ENCODE data around the gene TNNT2. TPM values are rescaled to one million over a fixed set of nuclear protein-coding genes. Genes with fewer than 3 reads are reported as not detected.

The TNNT2 gene
- polyA plus RNA-seq, 4 donors = 0.78 to 86.7 (median 12.6) TPM

DNA sequence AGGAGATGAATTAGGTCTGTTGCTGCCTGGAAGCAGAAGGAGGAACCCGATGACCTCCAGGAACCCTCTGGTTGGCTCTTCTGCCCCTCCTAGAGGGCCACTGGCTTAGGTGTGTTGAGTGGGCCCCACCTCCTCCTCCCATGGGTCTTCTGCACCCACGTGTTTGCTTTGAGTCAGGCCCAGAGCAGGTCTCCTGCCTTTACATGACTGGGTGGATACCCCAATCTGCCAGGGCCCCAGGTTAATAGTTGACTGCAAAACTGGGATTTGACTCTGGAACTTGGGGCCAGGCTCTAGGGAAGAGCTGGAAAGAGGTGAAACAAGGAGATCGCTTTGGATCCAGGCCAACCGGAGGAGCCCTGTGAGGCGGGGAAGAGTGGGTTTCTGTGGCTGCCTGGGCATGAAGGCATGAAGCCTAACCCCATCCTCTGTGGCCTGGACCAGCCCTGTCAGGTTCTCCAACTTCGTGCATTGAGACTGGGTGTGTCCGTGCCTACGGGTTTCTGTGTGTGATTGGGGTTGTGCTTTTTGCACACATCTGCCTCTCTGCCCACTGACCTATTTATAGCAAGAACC lies 29.4 kb upstream of the TNNT2 start:
- H3K9me3 ChIP-seq (ENCODE audit: control insufficient read depth in 2 of 2, insufficient read depth in 1 of 2, low read depth in 1 of 2, low read length in 1 of 2) = no peaks in the 10 kb centered on the region
- H3K27ac ChIP-seq (ENCODE audit: low read depth in 1 of 3, low read length in 2 of 3) = peak overlapping the region; percentile 62 to 98 (median 77)
- peaks cover 2 to 53% (median 5%) of the 10 kb centered on the region in 3 donors for H3K4me1 ChIP-seq (ENCODE audit: control insufficient read depth in 3 of 3, insufficient read depth in 2 of 3, low read depth in 1 of 3, low read length in 2 of 3)
- FAIRE-seq = no peak
- no peak overlapping the region for H3K4me3 ChIP-seq (ENCODE audit: low read depth in 1 of 3, low read length in 3 of 3)
- DNase-seq = peak; percentile 82 to 91
- 10 to 60% (median 47%) methylated on average over 8 of the region's 8 CpGs for whole genome bisulfite sequencing, 3 donors
- no peaks in the 10 kb centered on the region for H3K27me3 ChIP-seq (ENCODE audit: control insufficient read depth in 3 of 3, insufficient read depth in 3 of 3, low read length in 3 of 3)
- peaks cover 0 to 40% (median 0%) of the 10 kb centered on the region in 3 donors for H3K36me3 ChIP-seq (ENCODE audit: control insufficient read depth in 3 of 3, insufficient read depth in 2 of 3, low read depth in 1 of 3, low read length in 3 of 3)

DNA sequence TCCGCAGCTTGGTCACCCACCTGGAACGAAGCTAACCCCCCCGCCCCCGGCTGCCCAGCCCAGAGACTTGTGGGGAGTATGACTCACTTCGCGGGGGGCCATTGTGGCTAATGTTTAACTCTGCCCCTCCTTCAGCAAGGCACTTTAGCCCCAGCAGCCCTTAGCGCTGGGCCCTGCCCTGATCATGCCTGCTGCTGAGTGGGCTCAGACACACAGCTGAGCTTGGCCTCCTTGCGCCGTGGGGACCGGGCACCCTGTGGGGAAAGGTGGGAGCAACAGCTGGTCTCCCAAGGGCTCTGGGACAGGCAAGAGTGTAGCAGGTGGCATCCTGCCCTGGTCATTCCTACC lies 28.0 kb upstream of the TNNT2 start:
- H3K27me3 ChIP-seq (ENCODE audit: control insufficient read depth in 3 of 3, insufficient read depth in 3 of 3, low read length in 3 of 3) = no peaks in the 10 kb centered on the region
- WGBS, 3 donors = 19 to 53% (median 40%) methylated on average over 10 of the region's 10 CpGs
- no peak overlapping the region for H3K4me3 ChIP-seq (ENCODE audit: low read depth in 1 of 3, low read length in 3 of 3)
- H3K4me1 ChIP-seq (ENCODE audit: control insufficient read depth in 3 of 3, insufficient read depth in 2 of 3, low read depth in 1 of 3, low read length in 2 of 3) = peaks cover 5 to 68% (median 5%) of the 10 kb centered on the region in 3 donors
- peak overlapping the region; percentile 91 to 98 (median 96) for H3K27ac ChIP-seq (ENCODE audit: low read depth in 1 of 3, low read length in 2 of 3)
- H3K9me3 ChIP-seq (ENCODE audit: control insufficient read depth in 2 of 2, insufficient read depth in 1 of 2, low read depth in 1 of 2, low read length in 1 of 2) = no peaks in the 10 kb centered on the region
- peaks cover 0 to 38% (median 0%) of the 10 kb centered on the region in 3 donors for H3K36me3 ChIP-seq (ENCODE audit: control insufficient read depth in 3 of 3, insufficient read depth in 2 of 3, low read depth in 1 of 3, low read length in 3 of 3)
- FAIRE-seq = no peak
- DNase-seq = peak; percentile 96

DNA sequence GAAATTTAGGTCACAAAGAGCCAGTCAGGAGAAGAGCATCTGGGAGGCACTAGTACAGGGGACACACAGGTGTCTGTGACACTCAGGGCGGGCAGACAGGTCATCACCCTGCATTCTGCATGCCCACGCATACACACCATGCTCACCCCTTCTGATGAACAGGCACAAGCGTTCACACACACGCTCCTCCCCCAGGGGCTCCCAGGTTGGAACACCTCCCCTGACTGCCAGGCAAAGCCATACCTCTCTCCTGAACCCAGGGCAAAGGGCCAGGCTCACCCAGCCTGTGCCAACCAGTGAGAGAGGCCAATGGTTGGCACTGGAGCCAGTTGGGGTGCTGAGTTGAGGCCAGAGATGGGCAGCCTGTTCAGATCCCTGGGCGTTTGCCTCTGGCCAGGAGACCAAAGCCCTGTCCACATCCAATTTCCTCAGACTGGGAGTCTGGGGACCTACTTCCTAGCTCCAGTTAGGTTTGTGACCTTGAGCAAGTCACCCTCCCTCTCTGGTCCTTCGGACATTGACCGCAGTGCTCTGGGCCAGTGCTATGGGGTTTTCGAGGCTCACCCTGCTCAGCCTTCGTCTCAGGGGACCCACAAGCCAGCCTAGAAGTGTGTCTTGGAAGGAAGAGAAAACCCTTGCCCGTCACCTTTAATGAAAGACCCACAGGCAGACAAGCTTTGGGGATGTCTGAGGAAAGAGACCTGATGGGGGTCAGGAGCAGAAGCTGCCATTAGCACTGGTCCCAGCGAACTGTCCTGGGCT lies 27.4 kb upstream of the TNNT2 start:
- no peak for FAIRE-seq

DNA sequence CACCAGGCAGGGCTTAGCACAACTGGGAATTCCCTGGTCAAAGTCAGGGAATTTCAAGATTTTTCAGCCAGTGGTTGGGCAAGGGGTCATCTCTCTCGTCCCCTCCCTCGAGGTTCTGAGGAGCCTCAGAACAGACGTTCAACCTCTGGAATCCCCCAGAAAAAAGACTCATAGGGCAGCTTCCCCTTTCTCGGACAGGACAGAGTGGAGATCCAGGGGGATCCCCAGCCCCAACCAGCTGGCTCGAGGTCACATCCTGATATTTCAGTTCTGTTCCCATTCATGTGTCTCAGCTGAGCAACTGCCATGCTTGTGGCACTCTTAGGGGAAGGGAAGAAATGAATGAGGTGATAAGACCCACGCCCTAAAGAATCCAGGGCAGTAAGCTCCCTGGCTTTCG lies 26.6 kb upstream of the TNNT2 start:
- Histone ChIP-seq H3K27me3 (ENCODE audit: control insufficient read depth in 3 of 3, insufficient read depth in 3 of 3, low read length in 3 of 3) (peaks cover 0 to 5% (median 5%) of the 10 kb centered on the region in 3 donors), H3K4me3 (ENCODE audit: low read depth in 1 of 3, low read length in 3 of 3) (peak overlapping the region in 1 of 3 donors; percentile 2), H3K9me3 (ENCODE audit: control insufficient read depth in 2 of 2, insufficient read depth in 1 of 2, low read depth in 1 of 2, low read length in 1 of 2) (no peaks in the 10 kb centered on the region), H3K27ac (ENCODE audit: low read depth in 1 of 3, low read length in 2 of 3) (peak overlapping the region; percentile 72 to 98 (median 96)), H3K4me1 (ENCODE audit: control insufficient read depth in 3 of 3, insufficient read depth in 2 of 3, low read depth in 1 of 3, low read length in 2 of 3) (peaks cover 5 to 72% (median 5%) of the 10 kb centered on the region in 3 donors), H3K36me3 (ENCODE audit: control insufficient read depth in 3 of 3, insufficient read depth in 2 of 3, low read depth in 1 of 3, low read length in 3 of 3) (peaks cover 0 to 26% (median 0%) of the 10 kb centered on the region in 3 donors)
- 24 to 37% (median 25%) methylated on average over 7 of the region's 7 CpGs for WGBS, 3 donors
- FAIRE-seq = no peak
- DNase-seq = peak; percentile 43 to 47

More for the DNA sequence above, 27.4 kb upstream of the TNNT2 start:
- Histone ChIP-seq H3K36me3 (ENCODE audit: control insufficient read depth in 3 of 3, insufficient read depth in 2 of 3, low read depth in 1 of 3, low read length in 3 of 3) (peaks cover 0 to 32% (median 0%) of the 10 kb centered on the region in 3 donors), H3K9me3 (ENCODE audit: control insufficient read depth in 2 of 2, insufficient read depth in 1 of 2, low read depth in 1 of 2, low read length in 1 of 2) (no peaks in the 10 kb centered on the region), H3K4me3 (ENCODE audit: low read depth in 1 of 3, low read length in 3 of 3) (peak overlapping the region in 1 of 3 donors; percentile 20), H3K27me3 (ENCODE audit: control insufficient read depth in 3 of 3, insufficient read depth in 3 of 3, low read length in 3 of 3) (peaks cover 0 to 3% (median 0%) of the 10 kb centered on the region in 3 donors), H3K4me1 (ENCODE audit: control insufficient read depth in 3 of 3, insufficient read depth in 2 of 3, low read depth in 1 of 3, low read length in 2 of 3) (peaks cover 5 to 72% (median 5%) of the 10 kb centered on the region in 3 donors), H3K27ac (ENCODE audit: low read depth in 1 of 3, low read length in 2 of 3) (peak overlapping the region; percentile 91 to 98 (median 96))
- peak; percentile 54 to 93 for DNase-seq
- 13 to 67% (median 27%) methylated on average over 11 of the region's 11 CpGs for WGBS, 3 donors

DNA sequence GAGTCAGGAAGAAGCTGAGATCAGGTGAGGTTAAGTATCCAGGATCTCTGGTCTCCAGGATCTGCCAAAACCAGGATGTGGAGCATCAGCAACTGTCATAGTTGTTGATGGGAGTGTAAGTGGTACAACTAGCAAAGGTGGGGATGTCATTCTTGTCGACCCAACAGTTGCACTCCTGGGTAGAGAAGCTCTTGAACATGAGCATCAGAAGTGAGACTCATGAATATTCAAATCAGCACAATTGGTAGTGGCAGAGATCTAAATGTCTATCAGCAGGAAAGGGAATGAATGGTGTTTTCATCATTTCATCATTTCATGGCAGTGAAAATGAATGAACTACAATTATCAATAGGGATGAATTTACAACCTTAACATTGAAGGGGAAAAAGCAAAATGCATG lies 25.9 kb upstream of the TNNT2 start:
- no peak for DNase-seq
- Histone ChIP-seq H3K27me3 (ENCODE audit: control insufficient read depth in 3 of 3, insufficient read depth in 3 of 3, low read length in 3 of 3) (peaks cover 0 to 5% (median 5%) of the 10 kb centered on the region in 3 donors), H3K36me3 (ENCODE audit: control insufficient read depth in 3 of 3, insufficient read depth in 2 of 3, low read depth in 1 of 3, low read length in 3 of 3) (peaks cover 0 to 21% (median 0%) of the 10 kb centered on the region in 3 donors), H3K4me1 (ENCODE audit: control insufficient read depth in 3 of 3, insufficient read depth in 2 of 3, low read depth in 1 of 3, low read length in 2 of 3) (peaks cover 5 to 72% (median 5%) of the 10 kb centered on the region in 3 donors), H3K9me3 (ENCODE audit: control insufficient read depth in 2 of 2, insufficient read depth in 1 of 2, low read depth in 1 of 2, low read length in 1 of 2) (no peaks in the 10 kb centered on the region), H3K4me3 (ENCODE audit: low read depth in 1 of 3, low read length in 3 of 3) (no peak overlapping the region), H3K27ac (ENCODE audit: low read depth in 1 of 3, low read length in 2 of 3) (peak overlapping the region in 1 of 3 donors; percentile 98)
- FAIRE-seq = no peak
- WGBS, 3 donors = 52 to 81% (median 74%) methylated on average over 1 of the region's 1 CpG

DNA sequence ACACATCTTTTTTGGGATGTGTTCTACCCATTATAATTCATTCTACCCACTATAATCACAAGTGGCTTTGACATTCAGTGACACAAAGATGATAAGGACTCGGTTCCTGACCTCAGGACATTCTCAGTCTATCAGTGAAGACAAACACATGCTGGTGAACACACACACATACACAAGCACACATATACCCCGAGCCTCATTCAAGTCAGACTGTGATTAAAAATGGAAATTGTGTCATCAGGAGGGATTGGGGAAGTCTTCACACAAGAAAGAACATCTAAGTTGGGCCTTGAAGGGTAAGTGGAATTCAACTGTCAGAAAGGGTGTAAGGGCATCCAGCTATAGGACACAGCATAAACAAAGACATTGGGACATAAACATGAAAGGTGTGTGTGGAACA lies 24.2 kb upstream of the TNNT2 start:
- DNase-seq = no peak
- peaks cover 5 to 64% (median 5%) of the 10 kb centered on the region in 3 donors for H3K4me1 ChIP-seq (ENCODE audit: control insufficient read depth in 3 of 3, insufficient read depth in 2 of 3, low read depth in 1 of 3, low read length in 2 of 3)
- no peak for FAIRE-seq

DNA sequence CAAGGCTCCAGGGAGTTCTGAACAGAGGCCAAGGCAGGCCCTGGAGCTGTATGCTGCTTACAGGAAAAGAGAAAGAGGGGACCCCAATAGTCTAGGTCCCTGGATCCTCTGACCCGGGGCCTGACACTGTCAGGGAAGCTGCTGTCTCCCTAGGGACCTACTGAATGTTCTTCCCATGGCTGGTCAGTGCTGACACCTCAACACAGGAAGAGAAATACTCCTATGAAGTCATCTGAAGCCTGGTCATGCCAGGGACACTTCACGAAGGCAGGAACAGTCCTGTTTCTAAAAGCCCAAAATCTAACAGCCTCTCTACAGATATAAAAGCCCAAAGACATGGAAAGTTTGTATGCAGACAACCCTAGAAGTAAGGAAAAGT lies 23.4 kb upstream of the TNNT2 start:
- Histone ChIP-seq H3K27ac (ENCODE audit: low read depth in 1 of 3, low read length in 2 of 3) (peak overlapping the region; percentile 79 to 99 (median 95)), H3K4me1 (ENCODE audit: control insufficient read depth in 3 of 3, insufficient read depth in 2 of 3, low read depth in 1 of 3, low read length in 2 of 3) (peaks cover 5 to 64% (median 7%) of the 10 kb centered on the region in 3 donors), H3K4me3 (ENCODE audit: low read depth in 1 of 3, low read length in 3 of 3) (peak overlapping the region in 2 of 3 donors; percentile 5 to 92), H3K27me3 (ENCODE audit: control insufficient read depth in 3 of 3, insufficient read depth in 3 of 3, low read length in 3 of 3) (peaks cover 0 to 5% (median 5%) of the 10 kb centered on the region in 3 donors), H3K36me3 (ENCODE audit: control insufficient read depth in 3 of 3, insufficient read depth in 2 of 3, low read depth in 1 of 3, low read length in 3 of 3) (peaks cover 0 to 36% (median 0%) of the 10 kb centered on the region in 3 donors), H3K9me3 (ENCODE audit: control insufficient read depth in 2 of 2, insufficient read depth in 1 of 2, low read depth in 1 of 2, low read length in 1 of 2) (no peaks in the 10 kb centered on the region)
- WGBS, 3 donors = 64 to 77% (median 75%) methylated on average over 2 of the region's 2 CpGs
- no peak for DNase-seq
- no peak for FAIRE-seq

More for the DNA sequence above, 24.2 kb upstream of the TNNT2 start:
- H3K27me3 ChIP-seq (ENCODE audit: control insufficient read depth in 3 of 3, insufficient read depth in 3 of 3, low read length in 3 of 3) = peaks cover 0 to 5% (median 5%) of the 10 kb centered on the region in 3 donors
- H3K36me3 ChIP-seq (ENCODE audit: control insufficient read depth in 3 of 3, insufficient read depth in 2 of 3, low read depth in 1 of 3, low read length in 3 of 3) = peaks cover 0 to 30% (median 0%) of the 10 kb centered on the region in 3 donors
- peak overlapping the region in 1 of 3 donors; percentile 95 for H3K27ac ChIP-seq (ENCODE audit: low read depth in 1 of 3, low read length in 2 of 3)
- 33 to 52% (median 43%) methylated on average over 2 of the region's 2 CpGs for WGBS, 3 donors
- H3K9me3 ChIP-seq (ENCODE audit: control insufficient read depth in 2 of 2, insufficient read depth in 1 of 2, low read depth in 1 of 2, low read length in 1 of 2) = no peaks in the 10 kb centered on the region
- H3K4me3 ChIP-seq (ENCODE audit: low read depth in 1 of 3, low read length in 3 of 3) = no peak overlapping the region

DNA sequence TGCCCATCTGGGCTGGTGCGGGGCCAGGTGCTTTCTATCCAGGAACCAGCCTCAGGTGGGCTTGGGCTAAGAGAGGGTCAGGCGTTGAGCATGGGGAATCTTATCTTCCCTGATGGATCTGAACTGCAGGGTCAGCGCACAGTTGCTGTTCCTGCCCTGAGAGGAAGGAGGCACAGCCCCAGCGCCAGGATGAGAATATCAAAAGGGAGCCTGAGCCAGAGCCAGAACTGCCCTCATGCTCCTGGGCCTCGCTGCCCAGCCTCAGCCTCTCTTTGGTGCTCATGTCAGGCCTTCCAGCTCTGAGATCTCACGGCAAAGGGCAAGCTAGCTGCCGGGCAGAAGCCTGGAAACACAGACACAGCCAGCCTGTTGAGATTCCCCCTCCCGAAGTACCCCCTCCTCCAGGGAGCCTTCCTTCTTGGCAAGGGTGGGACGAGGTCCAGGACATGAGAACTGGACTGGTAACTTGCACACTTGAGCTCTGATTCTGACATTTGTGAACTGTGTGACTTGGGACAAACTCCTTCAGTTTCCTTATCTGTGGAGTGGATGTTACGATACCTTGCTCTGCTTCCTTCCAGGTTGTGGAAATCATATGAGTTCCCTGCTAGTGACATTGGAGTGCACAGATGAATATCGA lies 22.9 kb upstream of the TNNT2 start:
- DNase-seq = peak; percentile 56 to 75
- no peak for FAIRE-seq
- no peaks in the 10 kb centered on the region for H3K9me3 ChIP-seq (ENCODE audit: control insufficient read depth in 2 of 2, insufficient read depth in 1 of 2, low read depth in 1 of 2, low read length in 1 of 2)
- 17 to 62% (median 38%) methylated on average over 10 to 11 of the region's 11 CpGs for WGBS, 3 donors
- H3K4me3 ChIP-seq (ENCODE audit: low read depth in 1 of 3, low read length in 3 of 3) = peak overlapping the region in 2 of 3 donors; percentile 71 to 92
- peaks cover 5 to 64% (median 7%) of the 10 kb centered on the region in 3 donors for H3K4me1 ChIP-seq (ENCODE audit: control insufficient read depth in 3 of 3, insufficient read depth in 2 of 3, low read depth in 1 of 3, low read length in 2 of 3)
- peaks cover 0 to 40% (median 0%) of the 10 kb centered on the region in 3 donors for H3K36me3 ChIP-seq (ENCODE audit: control insufficient read depth in 3 of 3, insufficient read depth in 2 of 3, low read depth in 1 of 3, low read length in 3 of 3)
- H3K27me3 ChIP-seq (ENCODE audit: control insufficient read depth in 3 of 3, insufficient read depth in 3 of 3, low read length in 3 of 3) = peaks cover 0 to 5% (median 5%) of the 10 kb centered on the region in 3 donors
- H3K27ac ChIP-seq (ENCODE audit: low read depth in 1 of 3, low read length in 2 of 3) = peak overlapping the region; percentile 79 to 99 (median 95)

All from small intestine (tissue), 7 donors.